DMS53 (cell line): ENCODE results near the gene PATE1.
"Not testable (repeated sequence)": the region's sequence is repeated elsewhere in the genome, so short reads cannot be mapped to it uniquely, and the experiment has no call there.

ENCODE experiments used
- DNase-seq: peaks from one replicate; lab custom pipeline; 2025; lab: John Stamatoyannopoulos, UW

Gene PATE1, protein sequence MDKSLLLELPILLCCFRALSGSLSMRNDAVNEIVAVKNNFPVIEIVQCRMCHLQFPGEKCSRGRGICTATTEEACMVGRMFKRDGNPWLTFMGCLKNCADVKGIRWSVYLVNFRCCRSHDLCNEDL

DNA sequence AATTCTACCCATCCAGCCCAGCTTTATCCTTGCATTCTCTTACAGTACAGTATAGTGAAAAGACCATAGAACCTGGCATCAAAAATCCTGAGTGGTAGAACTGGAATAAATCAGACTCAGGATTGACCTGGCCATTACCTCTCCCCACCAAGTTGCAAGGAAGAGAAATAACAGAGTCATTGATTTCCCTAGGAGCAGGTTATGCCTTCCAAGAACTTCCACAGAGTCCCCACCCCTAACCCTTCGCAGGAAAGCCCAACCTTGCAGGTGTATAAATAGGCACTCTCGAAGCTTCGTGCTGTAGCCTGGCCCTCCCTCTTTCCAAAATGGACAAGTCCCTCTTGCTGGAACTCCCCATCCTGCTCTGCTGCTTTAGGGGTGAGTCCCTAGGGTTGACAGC lies at the start of gene PATE1:
Gene PATE1 (plus strand): TSS at position 301 of the 400 bp plus-strand sequence. CDS start 26 bp downstream, at position 327.
- no peak for DNase-seq

DNA sequence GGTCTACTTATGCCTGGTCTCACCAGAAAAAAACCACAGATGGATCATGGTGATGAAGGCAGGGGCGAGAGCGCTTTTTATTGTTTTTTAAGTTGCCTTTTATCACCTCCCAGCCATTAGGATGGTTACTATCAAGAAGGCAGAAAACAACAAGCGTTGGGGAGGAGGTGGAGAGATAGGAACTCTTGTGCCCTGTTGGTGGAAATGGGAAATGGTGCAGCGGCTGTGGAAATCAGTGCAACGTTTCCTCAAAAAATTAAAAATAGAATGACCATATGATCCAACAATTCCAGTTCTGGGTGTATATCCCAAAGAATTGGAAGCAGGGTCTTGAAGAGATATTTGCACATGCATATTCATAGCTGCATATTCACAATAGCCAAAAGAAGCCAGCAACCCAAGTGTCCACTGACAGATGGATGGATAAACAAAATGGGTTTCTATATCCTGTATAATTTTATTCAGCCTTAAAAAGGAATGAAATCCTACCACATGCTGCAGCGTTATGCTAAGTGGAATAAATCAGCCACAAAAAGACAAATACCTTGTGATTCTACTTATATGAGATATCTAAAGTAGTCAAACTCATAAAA lies 45.0 kb upstream of the PATE1 start:
- no peak for DNase-seq

DNA sequence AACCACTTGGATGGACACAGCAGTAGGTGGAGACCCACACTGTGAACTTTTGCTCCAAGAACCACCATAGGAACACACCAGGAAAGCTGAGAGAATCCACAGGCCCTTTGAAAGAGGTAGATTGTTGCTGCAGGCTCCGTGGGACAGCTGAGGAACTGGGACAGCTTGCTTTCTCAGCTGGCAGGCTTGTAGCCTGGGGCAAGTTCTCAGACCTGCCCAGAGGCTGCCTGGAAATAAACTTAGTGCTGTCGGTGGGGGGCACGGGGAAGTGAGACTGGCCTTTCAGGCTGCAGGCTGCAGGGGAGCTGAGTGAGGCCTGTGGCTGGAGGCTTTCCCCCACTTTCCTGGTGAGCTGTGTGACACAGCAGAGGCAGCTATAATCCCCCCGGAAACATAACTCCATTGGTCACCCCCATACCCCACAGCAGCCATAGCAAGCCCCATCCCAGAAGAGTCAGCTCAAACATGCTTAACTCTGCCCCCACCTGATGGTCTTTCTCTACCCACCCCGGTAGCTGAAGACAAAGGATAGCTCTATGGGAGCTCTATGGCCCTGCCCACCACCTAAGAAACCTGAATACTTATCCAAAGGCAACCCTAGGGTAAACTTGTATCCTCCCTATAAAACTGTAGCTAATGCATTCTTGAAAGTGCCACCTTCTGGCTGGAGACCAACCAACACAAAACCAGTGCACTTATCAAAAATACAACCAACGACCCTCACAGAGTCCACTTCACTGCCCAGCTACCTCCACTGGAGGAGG lies 44.0 kb upstream of the PATE1 start:
- no peak for DNase-seq

DNA sequence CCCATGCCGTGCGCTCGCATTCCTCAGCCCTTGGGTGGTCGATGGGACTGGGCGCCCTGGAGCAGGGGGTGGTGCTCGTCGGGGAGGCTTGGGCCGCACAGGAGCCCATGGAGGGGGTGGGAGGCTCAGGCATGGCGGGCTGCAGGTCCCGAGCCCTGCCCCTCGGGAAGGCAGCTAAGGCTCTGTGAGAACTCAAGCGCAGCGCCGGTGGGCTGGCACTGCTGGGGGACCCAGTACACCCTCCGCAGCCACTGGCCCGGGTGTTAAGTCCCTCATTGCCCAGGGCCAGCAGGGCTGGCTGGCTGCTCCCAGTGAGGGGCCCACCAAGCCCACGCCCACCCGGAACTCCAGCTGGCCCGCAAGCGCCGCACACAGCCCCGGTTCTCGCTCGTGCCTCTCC lies 41.4 kb upstream of the PATE1 start:
- DNase-seq = not testable (repeated sequence)

DNA sequence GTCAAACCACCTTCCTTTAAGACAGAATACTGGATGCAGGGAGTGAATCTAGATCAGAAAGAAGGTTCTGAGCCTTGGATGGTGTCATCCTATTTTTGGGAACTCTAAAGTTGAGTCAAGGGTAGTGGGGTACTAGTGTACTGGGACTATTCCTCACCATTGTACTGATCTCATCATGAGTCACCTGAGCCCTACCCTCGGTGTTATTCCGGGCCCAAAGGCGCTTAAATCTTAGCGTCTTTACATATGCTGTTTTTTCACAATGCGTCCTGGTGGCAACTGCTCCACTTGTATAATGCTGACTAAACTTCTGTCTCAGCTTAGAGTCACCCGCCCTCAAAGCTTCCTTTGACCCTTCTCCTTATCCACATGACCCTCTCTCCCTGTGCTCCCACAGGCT lies 25.3 kb upstream of the PATE1 start:
- no peak for DNase-seq

DNA sequence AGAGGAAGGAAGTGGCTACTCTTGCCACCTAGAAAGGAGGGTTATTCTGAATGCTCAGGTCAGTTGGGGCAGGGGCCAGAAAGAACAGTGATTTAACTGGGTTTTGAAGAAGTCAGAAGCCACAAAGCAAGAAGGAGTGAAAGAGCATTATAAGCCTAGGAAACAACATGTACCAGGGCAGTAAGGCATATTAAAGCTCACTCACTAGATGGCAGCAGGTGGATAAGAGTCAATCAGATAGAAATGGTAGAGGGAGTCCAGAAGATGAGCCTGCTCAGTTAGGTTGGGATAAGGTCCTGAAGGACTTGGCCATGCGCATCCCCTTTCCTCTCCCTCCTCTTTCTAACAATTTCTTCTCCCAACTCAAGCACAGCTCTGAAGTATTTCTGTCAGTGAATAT lies 22.0 kb upstream of the PATE1 start:
- peak; percentile 66 for DNase-seq

DNA sequence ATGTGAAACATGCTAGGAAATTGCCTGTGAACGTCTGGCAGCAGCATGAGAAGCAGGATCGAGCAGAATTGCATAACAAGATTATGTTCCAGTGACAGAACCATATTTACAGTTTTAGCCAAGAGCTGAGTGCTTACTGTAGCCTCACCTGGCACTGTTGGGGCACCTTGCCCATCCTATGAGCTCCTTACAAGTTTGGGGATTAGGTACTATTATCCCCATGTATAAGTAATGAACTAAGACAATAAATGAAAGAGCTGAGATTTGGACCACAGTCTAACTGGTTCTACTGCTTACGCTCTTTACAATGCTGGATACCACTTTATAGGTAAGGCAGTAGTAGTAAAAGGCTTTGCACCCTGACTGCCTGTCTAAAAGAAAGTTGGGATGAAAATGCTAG lies 17.1 kb upstream of the PATE1 start:
- DNase-seq = no peak

DNA sequence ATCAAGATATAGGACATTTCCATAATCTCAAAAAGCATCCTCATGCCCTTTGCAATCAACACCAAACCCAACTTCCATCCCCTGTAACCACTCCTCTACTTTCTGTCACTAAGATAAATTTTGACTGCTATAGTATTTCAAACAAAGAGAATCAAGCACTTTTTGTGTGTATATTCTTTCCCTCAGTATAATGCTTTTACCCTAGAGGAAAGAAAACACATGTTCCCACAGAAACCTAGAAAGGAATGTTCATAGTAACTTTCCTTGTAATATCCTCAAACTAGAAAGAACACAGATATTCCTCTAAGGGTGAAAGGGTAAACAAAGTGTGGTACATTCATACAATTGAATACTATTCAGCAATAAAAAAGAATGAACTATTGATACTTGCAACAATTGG lies 5.5 kb upstream of the PATE1 start:
- DNase-seq = no peak

DNA sequence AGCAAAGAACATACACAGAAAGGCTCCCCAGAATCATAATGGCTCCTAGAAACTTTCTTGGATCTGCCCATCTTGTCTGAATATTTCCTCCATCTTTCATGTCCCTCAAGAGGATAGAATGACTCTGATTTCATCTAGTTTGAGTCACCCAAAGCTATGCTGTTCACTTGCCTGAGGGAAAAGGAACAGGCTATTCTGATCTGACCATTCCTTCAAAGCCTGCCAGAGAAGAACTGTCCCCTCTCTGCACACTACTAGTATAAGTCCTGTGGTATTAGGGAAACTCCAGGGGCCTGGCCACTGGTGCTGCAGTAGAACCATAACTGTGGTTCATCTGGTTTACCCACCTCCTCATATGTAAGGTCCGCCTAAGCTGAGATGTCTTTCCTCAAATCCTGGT lies 2.4 kb upstream of the PATE1 start:
- DNase-seq = no peak

DNA sequence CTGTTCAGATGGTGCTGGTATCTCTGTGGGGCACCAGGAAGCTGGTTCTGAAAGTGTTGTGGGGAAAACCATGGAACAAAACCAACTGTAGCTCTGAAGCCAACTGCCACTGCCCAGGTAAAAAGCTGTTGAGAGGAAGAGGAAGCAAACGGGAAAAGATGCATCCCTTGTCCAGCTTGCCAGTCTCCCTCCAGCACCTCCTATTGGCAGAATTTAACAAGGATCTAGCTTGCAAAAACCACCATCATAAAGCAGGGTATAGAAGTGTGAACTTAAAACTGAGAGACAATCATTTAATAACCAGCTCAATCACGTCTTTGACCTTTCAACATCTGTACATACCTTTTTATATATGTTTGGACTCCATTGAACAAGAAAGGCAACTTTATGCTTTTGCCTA lies 4.5 kb downstream of the PATE1 start:
- DNase-seq = peak; percentile 15

DNA sequence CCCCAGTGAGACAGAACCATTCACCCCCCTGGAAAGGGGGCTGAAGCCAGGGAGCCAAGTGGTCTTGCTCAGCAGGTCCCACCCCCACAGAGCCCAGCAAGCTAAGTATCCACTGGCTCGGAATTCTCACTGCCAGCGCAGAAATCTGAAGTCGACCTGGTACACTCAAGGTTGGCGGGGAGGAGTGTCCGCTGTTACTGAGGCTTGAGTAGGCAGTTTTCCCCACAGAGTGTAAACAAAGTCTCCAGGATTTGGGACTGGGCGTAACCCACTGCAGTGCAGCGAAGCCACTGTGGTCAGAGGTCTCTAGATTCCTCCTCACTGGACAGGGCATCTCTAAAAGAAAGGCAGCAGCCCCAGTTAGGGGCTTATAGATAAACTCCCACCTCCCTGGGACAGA lies 10.0 kb downstream of the PATE1 start:
- DNase-seq = no peak

DNA sequence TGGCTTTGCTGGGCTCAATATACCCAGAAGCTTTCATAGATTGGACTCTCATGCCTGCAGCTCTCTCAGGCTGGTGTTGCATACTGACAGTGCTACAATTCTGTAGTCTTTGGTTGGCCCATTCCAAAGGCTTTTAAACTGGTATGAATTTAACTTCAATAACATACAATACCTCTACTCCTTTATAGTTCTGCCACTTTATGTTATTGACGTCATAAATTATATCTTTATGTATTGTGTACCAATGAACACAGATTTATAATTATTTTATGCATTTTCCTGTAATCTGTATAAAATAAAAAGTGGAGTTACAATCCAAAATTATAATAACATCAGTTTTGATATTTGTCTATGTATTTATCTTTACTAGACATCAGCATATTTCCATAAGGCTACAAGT lies 16.4 kb downstream of the PATE1 start:
- DNase-seq = no peak

DNA sequence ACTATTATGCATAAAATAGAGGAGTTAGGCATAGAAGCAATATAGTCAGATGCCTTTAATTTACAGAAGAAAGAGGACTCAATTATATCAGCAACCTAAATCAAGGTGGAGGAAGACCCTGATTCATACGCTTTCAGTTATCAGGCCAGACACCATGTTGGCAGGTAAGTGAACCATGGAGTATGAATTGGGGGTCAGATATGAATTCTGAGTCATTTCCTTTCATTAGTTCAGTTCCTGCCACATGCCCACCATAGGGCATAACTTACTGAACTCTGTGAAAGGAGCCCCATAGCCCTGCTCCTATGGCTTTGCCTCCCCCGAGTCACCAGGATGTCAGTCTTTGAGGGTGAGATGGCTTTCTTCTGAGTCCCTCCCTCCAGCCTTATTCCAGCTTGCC lies 17.4 kb downstream of the PATE1 start:
- no peak for DNase-seq

DNA sequence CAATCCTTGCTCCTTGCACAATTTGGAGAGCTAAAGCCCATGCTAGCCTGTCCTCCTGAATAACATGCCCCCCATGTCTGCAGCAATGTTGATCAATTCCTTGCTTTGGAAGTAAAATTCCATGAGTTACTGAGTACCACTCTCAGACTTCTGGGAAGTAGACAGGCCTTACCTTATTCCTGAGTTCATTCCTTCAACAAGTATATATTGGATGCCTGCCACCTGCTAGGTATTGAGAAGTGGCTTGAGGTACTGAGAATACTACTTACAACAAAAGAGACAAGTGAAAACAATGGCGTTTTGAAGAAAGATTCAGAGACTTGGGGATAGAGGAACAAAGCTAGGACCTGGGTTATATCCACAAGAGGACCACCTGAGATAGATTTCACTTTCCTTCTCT lies 20.2 kb downstream of the PATE1 start:
- DNase-seq = no peak

DNA sequence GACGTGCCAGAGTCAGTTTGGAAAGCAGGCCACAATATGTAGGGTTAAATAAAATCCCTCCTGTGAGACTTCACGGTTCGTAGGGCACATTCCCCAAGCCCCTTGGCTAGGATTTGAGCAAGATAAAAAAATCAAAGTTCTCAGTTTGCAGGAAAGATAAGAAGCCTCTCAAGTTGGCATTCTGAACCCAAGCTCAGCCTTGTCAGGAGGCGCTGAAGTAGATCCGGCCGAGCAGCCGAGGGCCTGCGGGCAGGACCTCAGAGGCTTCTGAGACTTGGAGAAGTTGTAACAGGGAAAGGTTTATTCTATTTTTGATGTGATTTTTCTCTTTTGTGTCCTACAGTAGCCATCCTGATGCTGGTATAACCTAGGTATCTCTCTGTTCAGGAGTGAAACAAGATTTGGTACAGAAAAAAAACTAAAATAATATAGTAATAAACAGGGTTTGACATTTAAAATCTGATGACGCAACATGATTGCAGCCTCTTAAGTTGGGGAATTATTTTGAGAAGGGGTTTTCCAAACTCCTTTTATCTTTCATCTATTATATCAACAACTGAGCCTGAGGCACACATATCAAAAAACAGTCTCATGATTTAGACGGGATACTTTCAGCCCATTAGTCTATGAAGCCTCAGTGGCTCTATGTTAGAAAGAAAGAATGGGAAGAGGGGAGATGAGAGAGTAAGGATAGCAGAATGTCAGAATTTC lies 22.4 kb downstream of the PATE1 start:
- DNase-seq = no peak

DNA sequence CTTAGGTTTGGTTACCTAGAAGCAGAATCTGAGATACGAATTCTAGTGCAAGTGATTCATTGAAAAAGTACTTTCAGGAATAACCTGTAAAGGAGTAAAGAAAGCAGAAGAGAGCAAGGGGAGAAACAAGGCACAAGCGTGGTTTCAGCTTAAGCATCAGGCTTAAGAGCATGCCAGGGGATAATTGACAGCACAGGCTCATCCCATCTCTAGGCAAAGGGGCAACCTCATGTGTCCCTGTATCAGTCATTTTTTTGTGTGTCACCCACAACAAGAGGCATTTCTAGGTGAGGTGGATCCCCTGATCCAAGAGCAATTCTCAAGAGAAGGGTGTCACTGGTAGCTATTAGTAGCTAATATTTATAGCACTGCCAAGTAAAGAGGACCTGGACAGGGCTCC lies 24.5 kb downstream of the PATE1 start:
- DNase-seq = no peak

DNA sequence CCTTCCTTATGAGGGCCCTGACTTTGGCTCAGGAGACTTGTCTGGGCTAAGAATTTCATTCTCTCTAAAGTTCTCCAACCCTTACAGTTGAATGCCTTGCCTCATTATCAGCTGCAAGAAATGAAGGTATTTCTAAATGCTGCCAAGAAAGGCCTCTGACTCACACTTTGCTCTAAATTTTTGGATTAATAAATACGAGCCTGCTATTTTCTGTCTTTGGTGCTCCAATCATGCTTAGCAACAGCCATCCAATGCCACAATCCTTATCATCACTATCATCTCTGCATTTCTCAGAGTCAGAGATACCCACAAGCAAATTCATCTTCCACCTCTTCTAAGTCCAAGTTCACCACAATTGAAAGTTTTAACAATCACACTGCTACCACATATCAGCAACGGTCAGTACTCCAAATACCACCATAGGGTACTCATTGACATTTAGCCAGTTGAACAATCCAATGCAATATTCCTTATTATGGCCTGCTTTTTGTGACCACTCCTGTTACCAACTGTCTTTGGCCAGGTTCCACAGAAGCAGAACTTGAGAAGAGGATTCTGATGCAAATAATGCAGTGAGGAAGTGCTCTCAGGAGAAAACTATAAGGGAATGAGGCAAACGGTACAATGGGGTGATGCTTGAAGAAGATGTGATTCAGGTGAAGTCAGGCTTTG lies 26.9 kb downstream of the PATE1 start:
- DNase-seq = no peak

DNA sequence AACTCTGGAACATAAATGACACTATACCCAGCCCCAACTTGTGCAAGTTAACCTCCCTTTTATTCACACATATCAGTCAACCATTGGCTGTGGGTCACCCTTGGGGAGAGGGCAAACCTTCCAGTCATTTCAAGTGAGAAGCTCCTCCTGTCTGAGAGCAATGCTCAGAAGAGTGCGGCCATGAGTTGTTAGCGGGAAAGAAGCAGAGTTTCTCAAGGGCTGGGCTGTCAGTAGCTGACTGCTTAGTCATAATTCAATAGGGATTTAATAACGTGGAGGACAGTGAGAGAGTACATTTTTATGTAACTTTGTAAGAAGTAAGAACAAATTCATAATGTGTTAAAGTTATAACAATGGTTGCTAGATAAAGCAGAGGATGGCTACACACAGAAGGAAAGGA lies 27.4 kb downstream of the PATE1 start:
- no peak for DNase-seq

DNA sequence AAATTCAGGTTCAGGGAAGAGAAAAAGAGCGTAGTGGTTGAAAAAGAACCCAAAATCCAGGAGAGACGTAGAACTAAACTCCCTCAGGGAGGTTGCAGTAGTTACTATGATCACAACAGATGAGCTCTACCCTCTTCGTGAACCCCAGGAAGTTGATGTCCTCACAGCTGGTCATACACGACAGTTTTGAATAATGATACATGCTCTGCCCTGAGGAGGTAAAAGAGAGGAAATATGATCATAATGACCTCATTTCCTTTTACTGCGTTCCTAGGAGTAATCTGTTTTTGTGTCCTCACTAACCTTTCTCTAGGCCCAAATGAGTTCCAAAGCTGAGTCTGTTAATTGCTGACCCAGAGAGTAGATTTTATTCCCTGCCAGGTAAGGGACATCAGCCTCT lies 31.2 kb downstream of the PATE1 start:
- DNase-seq = peak; percentile 44

DNA sequence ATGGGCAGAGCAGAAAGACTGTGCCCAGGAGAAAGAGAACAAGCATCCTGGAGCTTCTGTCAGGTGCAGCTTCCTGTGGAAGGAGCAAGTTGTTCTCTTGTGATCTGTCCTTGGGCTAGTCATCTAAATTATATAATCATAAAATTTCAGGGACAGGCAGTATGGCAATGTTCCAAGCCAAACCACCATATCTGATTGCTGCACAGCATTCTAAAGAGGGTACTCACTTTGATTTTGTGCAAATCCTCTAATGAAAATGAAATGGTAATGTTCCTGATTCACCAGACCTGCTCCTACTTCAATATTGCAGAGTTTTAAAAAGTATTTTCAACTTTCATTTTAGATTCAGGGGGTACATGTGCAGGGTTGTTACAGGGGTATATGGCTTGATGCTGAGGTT lies 32.6 kb downstream of the PATE1 start, which contains the start of gene PATE2:
Gene PATE2 (minus strand): TSS at position 101 of the 400 bp plus-strand sequence. CDS start 55 bp downstream, at position 46.
- DNase-seq = no peak

DNA sequence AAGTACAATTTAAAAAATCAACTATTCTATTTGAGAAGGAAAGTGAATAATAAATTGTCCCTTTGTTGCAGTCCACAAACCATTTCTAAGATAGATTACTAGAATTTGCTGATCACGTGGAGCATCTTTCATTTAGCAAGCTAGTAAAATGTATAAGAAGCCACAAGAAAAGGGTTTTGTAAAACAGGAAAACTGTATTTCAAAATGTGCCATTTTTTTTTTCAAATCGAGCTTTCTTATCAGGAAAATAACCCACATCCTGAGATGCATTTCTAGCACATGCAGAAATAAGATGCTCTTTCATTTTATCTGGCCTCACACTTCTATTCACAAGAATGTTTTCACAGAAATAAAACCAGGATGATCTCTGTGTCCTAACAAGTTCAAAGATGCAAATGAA lies 38.6 kb downstream of the PATE1 start:
- DNase-seq = no peak

DNA sequence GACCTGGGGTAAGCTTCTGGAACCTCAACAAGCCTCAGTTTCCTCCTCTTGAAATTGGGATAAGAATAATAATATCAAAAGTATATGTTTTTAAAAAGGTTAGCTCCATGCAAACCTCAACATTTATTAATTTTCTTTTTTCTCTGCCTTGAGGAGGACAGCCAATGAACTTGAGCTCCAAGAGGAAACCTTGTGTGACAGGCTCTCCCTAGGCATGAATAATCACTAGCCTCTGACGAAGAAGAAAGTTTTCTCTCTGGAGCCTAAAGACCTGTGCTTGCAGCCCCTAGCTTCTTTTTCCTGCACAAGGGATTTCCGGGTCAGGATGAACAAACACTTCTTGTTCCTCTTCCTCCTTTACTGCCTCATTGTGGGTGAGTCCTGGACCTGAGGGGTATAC lies 41.7 kb downstream of the PATE1 start, which contains the start of gene PATE3:
Gene PATE3 (plus strand): TSS at position 301 of the 400 bp plus-strand sequence. CDS start 25 bp downstream, at position 326.
- DNase-seq = no peak
